Liver (tissue), 9 donors: ENCODE results near the gene EVA1B. TPM values are rescaled to one million over a fixed set of nuclear protein-coding genes. Genes with fewer than 3 reads are reported as not detected.

Experiments
- DNase-seq: peaks from one replicate; pipeline ENCODE4 v3.0.0-alpha.2; 2017; ENCODE audit warnings: low spot score
- H3K27ac ChIP-seq, 2 donors: one replicate each; pipeline ENCODE4 v1.7.0; 2013; ENCODE audit warnings: inconsistent platforms in 2 of 2, low read length in 2 of 2, control low read depth in 1 of 2, low read depth in 1 of 2, mild to moderate bottlenecking in 1 of 2
- H3K27me3 ChIP-seq, 4 donors: one replicate each; pipeline versions ENCODE4 v1.6.1 to v1.7.0; 2013; ENCODE audit warnings: low read length in 3 of 4, inconsistent platforms in 1 of 4, mild to moderate bottlenecking in 1 of 4, moderate library complexity in 1 of 4; ENCODE audit not compliant: control insufficient read depth in 4 of 4, insufficient read depth in 4 of 4
- H3K36me3 ChIP-seq, 4 donors: one replicate each; pipeline versions ENCODE4 v1.6.1 to v1.7.0; 2013; ENCODE audit warnings: low read length in 3 of 4, mild to moderate bottlenecking in 3 of 4, low read depth in 1 of 4, moderate library complexity in 1 of 4; ENCODE audit not compliant: control insufficient read depth in 4 of 4, insufficient read depth in 3 of 4
- H3K4me1 ChIP-seq, 4 donors: one replicate each; pipeline versions ENCODE4 v1.6.1 to v1.7.0; 2013; ENCODE audit warnings: low read length in 3 of 4, mild to moderate bottlenecking in 3 of 4, moderate library complexity in 1 of 4; ENCODE audit not compliant: control insufficient read depth in 4 of 4, insufficient read depth in 4 of 4
- H3K4me3 ChIP-seq, 3 donors: one replicate each; pipeline versions ENCODE4 v1.6.1 to v1.7.0; 2013; ENCODE audit warnings: low read length in 3 of 3, control low read depth in 1 of 3, low read depth in 1 of 3, mild to moderate bottlenecking in 1 of 3
- H3K9ac ChIP-seq, 2 donors: one replicate each; pipeline ENCODE4 v1.7.0; 2013; ENCODE audit warnings: low read length in 2 of 2, mild to moderate bottlenecking in 2 of 2, moderate library complexity in 2 of 2, control low read depth in 1 of 2, low read depth in 1 of 2
- H3K9me3 ChIP-seq, 4 donors: one replicate each; pipeline versions ENCODE4 v1.6.1 to v1.7.0; 2013; ENCODE audit warnings: low read length in 3 of 4; ENCODE audit not compliant: control insufficient read depth in 4 of 4
- CTCF ChIP-seq: fragments of 150-350 bp; IDR thresholded peaks from 2 replicates; pipeline ENCODE4 v1.5.1; 2017; ENCODE audit warnings: improper control_type of control experiment, low read depth, low read length; ENCODE audit not compliant: missing input control
- FOXA1 ChIP-seq: IDR thresholded peaks from 2 replicates; pipeline ENCODE4 v1.6.1; 2016; ENCODE audit warnings: antibody characterized with exemption
- GABPA ChIP-seq, 2 donors: IDR thresholded peaks in 1 of 2; conservative IDR thresholded peaks in 1 of 2; 2 replicates each; pipeline ENCODE4 v1.6.1; 2016; ENCODE audit warnings: antibody characterized with exemption in 2 of 2, mild to moderate bottlenecking in 1 of 2, moderate library complexity in 1 of 2
- JUND ChIP-seq, 2 donors: IDR thresholded peaks; 2 replicates each; pipeline ENCODE4 v1.6.1; 2016; ENCODE audit warnings: antibody characterized with exemption in 2 of 2
- MAX ChIP-seq: IDR thresholded peaks from 2 replicates; pipeline ENCODE4 v1.6.1; 2016; ENCODE audit warnings: antibody characterized with exemption
- NR2F2 ChIP-seq: IDR thresholded peaks from 2 replicates; pipeline ENCODE4 v1.6.1; 2016; ENCODE audit warnings: antibody characterized with exemption
- RAD21 ChIP-seq, 2 donors: IDR thresholded peaks; 2 replicates each; pipeline ENCODE4 v1.6.1; 2016; ENCODE audit warnings: antibody characterized with exemption in 2 of 2, mild to moderate bottlenecking in 2 of 2
- REST ChIP-seq: IDR thresholded peaks from 2 replicates; pipeline ENCODE4 v1.6.1; 2016; ENCODE audit warnings: antibody characterized with exemption, mild to moderate bottlenecking
- SP1 ChIP-seq: IDR thresholded peaks from 2 replicates; pipeline ENCODE4 v1.6.1; 2018; ENCODE audit warnings: antibody characterized with exemption, mild to moderate bottlenecking
- TAF1 ChIP-seq: conservative IDR thresholded peaks from 2 replicates; pipeline ENCODE4 v1.6.1; 2016; ENCODE audit warnings: antibody characterized with exemption, mild to moderate bottlenecking
- ZBTB33 ChIP-seq: IDR thresholded peaks from 2 replicates; pipeline ENCODE4 v1.6.1; 2016; ENCODE audit warnings: antibody characterized with exemption
- WGBS: extraction: QIAGEN DNeasy Blood & Tissue Kit; methylation state at CpG from one replicate; pipeline ENCODE4 v1.1.7; 2013; 5-methylcytosine and 5-hydroxymethylcytosine counted together
- polyA plus RNA-seq, 2 donors: library from polyadenylated mRNA; stranded (reverse) in 1 of 2; unstranded in 1 of 2; fragments of 200-250 nt in 1 of 2; fragments of >200 nt in 1 of 2; fragmentation: Nextera tagmentation in 1 of 2; extraction: Ambion mirVana in 1 of 2; gene quantifications; one replicate each; pipeline versions ENCODE4 v1.2.1 to v1.2.3, GENCODE V29; 2013 to 2015
- total RNA-seq, 2 donors: library from RNA; depleted of rRNA; stranded (reverse); fragments of >200 nt; gene quantifications; one replicate each; pipeline ENCODE4 v1.2.3, GENCODE V29; 2014
- donor health status: healthy.
- donor health status: healthy.
- donor health status: healthy.
- donor health status: healthy.
- donor health status: healthy.

Gene EVA1B
- total and polyA plus RNA-seq, 4 donors, result 3.3 to 22.7 (median 8.4) TPM

- H3K27ac ChIP-seq, result no peak overlapping the region
- no peaks in the 10 kb centered on the region for H3K27me3 ChIP-seq
- TF ChIP-seq REST (no peak), JUND (IDR thresholded peaks at IDR 0.05) (no peak), MAX (no peak), TAF1 (no peak), SP1 (no peak), CTCF (no peak), GABPA (IDR thresholded peaks at IDR 0.05 in 1 of 2, conservative IDR thresholded peaks at IDR 0.05 in 1 of 2) (no peak), NR2F2 (no peak), ZBTB33 (no peak), RAD21 (IDR thresholded peaks at IDR 0.05) (no peak)
- no peak for DNase-seq
- H3K4me3 ChIP-seq, result no peak overlapping the region
- H3K36me3 ChIP-seq, result peaks cover 2 to 3% (median 3%) of the 10 kb centered on the region in 4 donors
- H3K4me1 ChIP-seq, result peaks cover 12 to 27% (median 22%) of the 10 kb centered on the region in 4 donors
- H3K9ac ChIP-seq, result no peak overlapping the region
- 97% methylated on average over 6 of the region's 6 CpGs for WGBS
- no peaks in the 10 kb centered on the region for H3K9me3 ChIP-seq
These were observed 46.8 kb downstream of the EVA1B start for GRCh38 chr1:36276688-36277087.

- no peak for TF ChIP-seq FOXA1
- no peak for TF ChIP-seq SP1
- H3K27me3 ChIP-seq, result no peaks in the 10 kb centered on the region
- H3K36me3 ChIP-seq, result peaks cover 2 to 3% (median 3%) of the 10 kb centered on the region in 4 donors
- no peak overlapping the region for H3K4me3 ChIP-seq
- 96% methylated on average over 1 of the region's 1 CpG for WGBS
- H3K4me1 ChIP-seq, result peaks cover 13 to 26% (median 19%) of the 10 kb centered on the region in 4 donors
- no peak overlapping the region for H3K27ac ChIP-seq
- no peaks in the 10 kb centered on the region for H3K9me3 ChIP-seq
- no peak for DNase-seq
- no peak overlapping the region for H3K9ac ChIP-seq
These were observed 49.2 kb downstream of the EVA1B start for GRCh38 chr1:36274201-36274600.
